Epithelial cell of proximal tubule (primary cell): ENCODE results near the gene SNAPC2. TPM values are rescaled to one million over a fixed set of nuclear protein-coding genes. Genes with fewer than 3 reads are reported as not detected.
"Not testable (repeated sequence)": the region's sequence is repeated elsewhere in the genome, so short reads cannot be mapped to it uniquely, and the experiment has no call there.

ENCODE experiments used
- DNase-seq: peaks from one replicate; pipeline ENCODE4 v3.0.0-alpha.2; 2011; ENCODE audit warnings: low read depth
- H3K4me3 ChIP-seq: 2 replicates; pipeline ENCODE4 v1.5.1; 2011; ENCODE audit warnings: low read depth, mild to moderate bottlenecking, low read length
- total RNA-seq: library from RNA; depleted of rRNA; stranded (reverse); fragments of >200 nt; gene quantifications from 2 replicates; pipeline ENCODE4 v1.2.3, GENCODE V29; 2015
- TF ChIP-seq, protein P1 (sequence below): conservative IDR thresholded peaks from 2 replicates; pipeline ENCODE4 v1.5.1; 2012; ENCODE audit warnings: low read depth, mild to moderate bottlenecking, low read length

SNAPC2 gene
- total RNA-seq, 1 donor from 2014 or later = 34.2 TPM

DNA sequence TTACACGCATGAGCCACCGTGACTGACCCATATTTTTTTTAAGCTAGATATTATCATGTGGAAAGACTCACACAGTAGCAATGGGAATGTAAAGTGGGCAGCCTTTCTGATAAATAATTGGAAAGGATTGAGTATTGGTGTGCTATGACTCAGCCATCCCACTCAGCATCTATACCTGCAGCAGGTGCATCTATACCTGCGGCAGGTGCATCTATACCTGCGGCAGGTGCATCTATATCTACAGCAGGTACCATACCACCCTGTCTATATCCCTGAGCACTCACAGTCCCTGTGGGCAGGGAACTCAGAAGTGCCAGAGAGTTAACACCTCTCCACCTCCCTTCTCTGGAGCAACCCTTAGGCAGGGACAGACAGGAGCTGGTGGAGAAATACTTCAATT is 37.0 kb upstream of the SNAPC2 start:
- H3K4me3 ChIP-seq = no peak overlapping the region
- TF ChIP-seq, protein P1, sequence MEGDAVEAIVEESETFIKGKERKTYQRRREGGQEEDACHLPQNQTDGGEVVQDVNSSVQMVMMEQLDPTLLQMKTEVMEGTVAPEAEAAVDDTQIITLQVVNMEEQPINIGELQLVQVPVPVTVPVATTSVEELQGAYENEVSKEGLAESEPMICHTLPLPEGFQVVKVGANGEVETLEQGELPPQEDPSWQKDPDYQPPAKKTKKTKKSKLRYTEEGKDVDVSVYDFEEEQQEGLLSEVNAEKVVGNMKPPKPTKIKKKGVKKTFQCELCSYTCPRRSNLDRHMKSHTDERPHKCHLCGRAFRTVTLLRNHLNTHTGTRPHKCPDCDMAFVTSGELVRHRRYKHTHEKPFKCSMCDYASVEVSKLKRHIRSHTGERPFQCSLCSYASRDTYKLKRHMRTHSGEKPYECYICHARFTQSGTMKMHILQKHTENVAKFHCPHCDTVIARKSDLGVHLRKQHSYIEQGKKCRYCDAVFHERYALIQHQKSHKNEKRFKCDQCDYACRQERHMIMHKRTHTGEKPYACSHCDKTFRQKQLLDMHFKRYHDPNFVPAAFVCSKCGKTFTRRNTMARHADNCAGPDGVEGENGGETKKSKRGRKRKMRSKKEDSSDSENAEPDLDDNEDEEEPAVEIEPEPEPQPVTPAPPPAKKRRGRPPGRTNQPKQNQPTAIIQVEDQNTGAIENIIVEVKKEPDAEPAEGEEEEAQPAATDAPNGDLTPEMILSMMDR = no peak
- no peak for DNase-seq

DNA sequence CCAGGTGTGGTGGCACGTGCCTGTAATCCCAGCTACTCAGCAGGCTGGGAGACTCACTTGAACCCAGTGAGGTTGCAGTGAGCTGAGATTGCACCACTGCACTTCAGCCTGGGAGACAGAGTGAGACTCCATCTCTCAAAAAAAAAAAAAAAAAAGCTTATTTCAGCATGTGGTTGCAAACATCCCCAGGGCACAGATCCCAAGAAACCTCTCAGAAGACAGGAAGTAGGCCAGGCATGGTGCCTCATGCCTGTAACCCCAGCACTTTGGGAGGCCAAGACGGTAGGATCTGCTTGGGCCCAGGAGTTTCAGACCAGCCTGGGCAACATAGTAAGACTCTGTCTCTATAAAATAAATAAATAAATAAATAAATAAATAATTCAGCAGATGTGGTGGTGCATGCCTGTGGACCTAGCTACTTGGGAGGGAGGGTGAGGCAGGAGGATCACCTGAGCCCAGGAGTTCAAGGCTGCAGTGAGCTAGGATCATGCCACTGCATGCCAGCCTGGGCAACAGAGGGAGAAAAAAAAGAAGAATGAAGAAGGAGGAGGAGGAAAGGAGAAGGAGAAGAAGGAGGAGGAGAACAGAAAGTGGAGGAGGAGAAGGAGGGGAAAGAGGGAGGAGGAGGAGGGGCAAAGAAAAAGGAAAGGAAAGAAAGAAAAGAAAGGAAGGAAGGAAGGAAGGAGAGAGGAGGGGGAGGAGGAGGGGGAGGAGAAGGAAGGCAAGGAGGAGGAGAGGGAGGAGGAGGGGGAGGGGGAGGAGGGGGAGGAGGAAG is 36.2 kb upstream of the SNAPC2 start:
- DNase-seq = no peak
- no peak overlapping the region for H3K4me3 ChIP-seq
- TF ChIP-seq, protein P1 = no peak

DNA sequence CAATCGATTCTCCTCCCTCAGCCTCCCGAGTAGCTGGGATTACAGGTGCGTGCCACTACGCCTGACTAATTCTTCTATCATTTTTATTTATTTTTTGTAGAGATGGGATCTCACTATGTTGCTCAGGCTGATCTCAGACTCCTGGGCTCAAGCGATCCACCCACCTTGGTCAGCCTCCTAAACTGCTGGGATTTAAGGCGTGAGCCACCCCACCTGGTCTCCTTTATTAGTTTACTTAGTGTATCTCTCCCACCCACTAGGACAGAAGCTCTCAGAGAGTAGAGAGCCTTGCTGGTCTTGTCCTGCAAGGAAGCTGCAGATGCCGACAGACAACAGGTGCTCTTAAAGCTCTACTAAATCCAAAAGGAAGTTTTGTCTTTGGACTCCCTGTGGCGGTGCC is 34.3 kb upstream of the SNAPC2 start:
- no peak overlapping the region for H3K4me3 ChIP-seq
- DNase-seq = no peak
- TF ChIP-seq, protein P1 = no peak

DNA sequence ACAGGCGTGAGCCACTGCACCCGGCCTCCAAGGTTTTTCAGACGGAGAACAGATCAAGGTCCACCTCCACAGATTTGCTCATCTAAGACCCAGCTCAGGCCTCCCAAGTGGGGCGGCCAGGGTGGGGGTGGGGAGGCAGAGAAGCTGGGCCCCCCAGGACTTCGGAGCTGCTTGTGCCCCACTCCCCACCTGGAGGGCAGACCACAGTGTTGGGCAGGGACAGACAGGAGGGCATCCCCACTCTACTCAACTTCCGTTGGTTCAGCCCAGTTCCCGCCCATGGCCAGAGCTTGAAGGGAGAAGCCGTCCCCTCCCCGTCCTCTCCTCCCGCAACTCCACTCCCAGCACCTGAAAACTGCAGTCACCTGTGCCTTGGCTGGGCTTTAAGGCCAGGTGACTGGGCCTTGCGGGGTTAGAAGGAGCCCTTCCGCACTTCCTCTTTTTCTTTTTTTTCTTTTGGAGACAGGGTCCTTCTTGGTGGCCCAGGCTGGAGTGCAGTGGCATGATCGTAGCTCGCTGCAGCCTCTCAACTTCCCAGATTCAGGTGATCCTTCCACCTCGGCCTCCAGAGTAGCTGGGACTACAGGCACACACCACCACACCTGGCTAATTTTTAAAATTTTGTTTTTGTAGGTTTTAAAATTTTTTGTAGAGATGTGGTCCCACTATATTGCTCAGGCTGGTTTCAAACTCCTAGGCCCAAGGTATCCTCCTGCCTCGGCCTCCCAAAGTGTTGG is 32.6 kb upstream of the SNAPC2 start:
- no peak for DNase-seq
- TF ChIP-seq, protein P1 = no peak
- peak overlapping the region; percentile 84 for H3K4me3 ChIP-seq

DNA sequence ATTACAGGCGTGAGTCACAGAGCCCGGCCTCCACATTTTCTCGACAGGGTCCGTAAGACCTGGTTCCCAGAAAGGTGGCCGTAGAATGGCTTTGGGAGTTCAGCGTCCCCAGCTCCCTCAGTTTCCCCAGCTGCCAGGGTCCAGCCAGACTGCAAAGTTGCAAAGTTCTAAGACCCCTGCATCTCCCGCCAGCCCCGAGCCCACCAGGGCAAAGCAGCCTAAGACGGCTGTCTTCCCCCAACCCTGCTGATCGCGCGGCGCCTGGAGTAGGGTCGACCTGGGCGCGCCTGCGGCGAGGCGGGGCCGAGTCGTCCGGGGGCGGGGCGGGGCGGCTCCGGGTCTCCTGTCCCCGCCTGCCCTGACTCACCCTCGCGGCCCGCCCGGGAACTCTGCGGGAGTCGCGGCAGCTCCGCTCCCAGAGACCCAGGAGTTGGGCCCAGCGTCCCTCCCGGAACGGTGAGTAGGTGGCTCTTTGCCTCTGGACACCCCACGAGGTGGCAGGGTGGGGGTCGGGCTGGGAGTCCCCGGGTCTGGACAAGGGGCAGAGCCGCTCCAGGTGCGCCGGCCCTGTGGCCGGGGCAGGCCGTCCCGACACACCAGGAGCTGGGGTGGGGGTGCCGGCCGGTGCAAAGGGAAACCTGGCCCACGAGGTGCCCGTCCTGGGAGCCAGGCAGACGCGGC is 31.9 kb upstream of the SNAPC2 start, which contains the start of gene LRRC8E:
Gene LRRC8E (plus strand): TSS at position 366 of the 681 bp plus-strand sequence. CDS start 7,094 bp downstream, outside the sequence.
- TF ChIP-seq, protein P1 = no peak
- no peak for DNase-seq
- H3K4me3 ChIP-seq = peak within 1 kb of the TSS; percentile 84

DNA sequence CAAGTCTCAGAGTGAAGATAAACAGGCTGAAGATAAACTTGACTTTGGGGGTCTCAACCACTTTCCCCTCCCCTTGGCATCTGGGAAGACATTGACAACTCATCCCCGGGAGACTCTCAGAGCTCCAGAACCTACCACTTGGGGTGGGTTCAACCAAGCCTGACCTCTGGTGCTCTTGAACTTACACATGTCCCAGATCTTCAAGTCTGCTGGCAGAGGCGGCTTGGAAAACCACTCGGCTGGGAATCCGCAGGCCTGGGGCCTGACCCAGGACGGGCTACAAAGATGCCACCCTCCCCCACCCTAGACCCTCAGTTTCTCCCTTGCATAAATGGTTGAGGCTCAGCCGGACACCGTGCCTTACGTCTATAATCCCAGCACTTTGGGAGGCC is 31.3 kb upstream of the SNAPC2 start:
- TF ChIP-seq, protein P1 = no peak

GRCh38 chr19:7893362-7894101 is 26.6 kb upstream of the SNAPC2 start:
- not testable (repeated sequence) for H3K4me3 ChIP-seq, DNase-seq

More for the DNA sequence above, 31.3 kb upstream of the SNAPC2 start:
- DNase-seq = no peak
- peak overlapping the region; percentile 84 for H3K4me3 ChIP-seq
